HG03439 (cell line): ENCODE data around the gene KRT79.
"Not testable (repeated sequence)": the region's sequence is repeated elsewhere in the genome, so short reads cannot be mapped to it uniquely, and the experiment has no call there.

Experiments used
- ATAC-seq: cut with Tn5 transposase; IDR thresholded peaks from one replicate; pipeline ENCODE4 v1.9.1; 2021; ENCODE audit warnings: mild to moderate bottlenecking, moderate library complexity; ENCODE audit not compliant: unreplicated experiment

KRT79 gene

GRCh38 chr12:52833922-52834726 is at the start of gene KRT79:
TSS of gene KRT79 (minus strand) at chr12:52834311. CDS start at chr12:52834260, 51 bp downstream.
- ATAC-seq, result no peak

- ATAC-seq, result not testable (repeated sequence)
Measured at GRCh38 chr12:52880499-52880898, 46.4 kb upstream of the KRT79 start.

- ATAC-seq, result no peak
Measured at GRCh38 chr12:52879394-52880351, 45.6 kb upstream of the KRT79 start.

GRCh38 chr12:52878507-52879393 is 44.6 kb upstream of the KRT79 start:
- no peak for ATAC-seq

DNA sequence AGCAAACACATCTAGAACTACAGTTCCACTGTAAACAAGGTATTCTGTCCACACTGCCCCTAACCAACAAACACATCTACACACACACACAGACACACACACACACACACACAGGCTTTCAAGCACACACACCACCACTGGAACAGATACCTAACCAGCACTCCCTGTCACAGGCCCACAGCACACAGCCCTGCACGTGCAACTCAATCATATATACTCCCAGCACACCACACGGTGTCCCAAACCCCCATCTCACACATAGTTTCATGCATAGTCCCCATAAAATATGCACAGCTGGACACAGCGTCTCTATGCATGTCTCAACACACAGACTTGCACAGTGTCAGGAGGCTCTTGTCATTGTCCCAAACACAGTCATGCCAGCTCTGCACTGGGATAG is 43.1 kb upstream of the KRT79 start:
- ATAC-seq, result no peak

DNA sequence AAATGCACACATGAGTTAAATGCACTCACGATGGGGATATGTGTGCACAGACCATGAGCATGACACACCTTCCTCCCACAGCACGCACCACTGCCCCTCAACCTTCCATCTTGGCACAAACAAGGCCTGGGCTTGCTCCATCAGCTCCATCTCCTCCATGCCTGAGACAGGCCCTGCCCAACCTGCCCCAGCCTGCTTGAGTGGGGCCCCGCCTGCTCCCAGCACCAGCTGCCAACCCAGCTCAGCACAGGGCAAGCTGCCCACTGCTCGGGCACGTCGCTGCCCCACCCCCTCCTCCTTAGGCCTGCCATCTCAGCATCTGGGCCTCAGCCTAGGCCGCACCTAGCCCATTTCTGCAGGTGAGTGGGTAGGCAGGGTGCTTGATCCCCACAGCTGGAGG is 42.3 kb upstream of the KRT79 start:
- ATAC-seq, result no peak

DNA sequence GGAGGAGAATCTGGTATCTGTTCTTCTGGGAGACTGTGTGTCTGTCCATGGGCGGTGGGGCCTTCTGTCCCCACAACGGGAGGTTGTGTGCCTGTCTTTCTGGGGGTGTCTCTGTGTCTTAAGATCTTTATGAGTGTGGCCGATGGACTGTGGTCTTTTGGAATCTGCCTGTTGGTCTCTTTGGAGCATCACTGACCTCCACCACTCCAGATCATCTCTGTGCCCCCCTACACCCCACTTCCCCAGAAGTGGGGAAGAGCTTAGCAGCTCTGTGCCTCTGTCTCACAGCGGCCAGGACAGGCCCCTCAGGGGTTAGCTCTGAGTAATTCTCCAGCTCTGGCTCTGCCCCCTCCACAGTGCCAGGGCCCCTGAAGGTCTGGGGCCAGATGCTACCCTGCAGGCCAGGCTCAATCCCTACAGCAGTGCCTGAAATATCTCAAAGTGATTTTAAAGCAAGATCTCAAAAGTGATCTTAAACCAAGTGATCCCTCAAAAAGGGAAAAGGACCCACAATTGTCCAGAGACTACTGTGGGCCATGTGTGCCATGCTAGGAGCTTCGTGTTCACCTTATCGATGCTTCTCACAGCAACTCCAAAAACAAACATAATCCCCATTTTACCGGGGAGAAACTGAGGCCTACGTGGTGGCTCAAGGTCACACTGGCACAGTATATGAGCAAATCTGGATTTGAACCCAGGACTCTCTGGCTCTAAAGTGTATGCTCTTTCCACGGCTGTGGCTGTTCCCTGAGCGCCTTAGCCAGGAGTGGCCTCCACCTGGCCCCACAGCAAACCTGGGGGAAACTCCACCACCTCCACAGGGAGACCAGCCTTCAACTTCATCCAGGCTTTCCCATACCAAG is 40.7 kb upstream of the KRT79 start:
- ATAC-seq, result no peak

- ATAC-seq, result no peak
Measured at GRCh38 chr12:52873832-52874572, 39.9 kb upstream of the KRT79 start.

DNA sequence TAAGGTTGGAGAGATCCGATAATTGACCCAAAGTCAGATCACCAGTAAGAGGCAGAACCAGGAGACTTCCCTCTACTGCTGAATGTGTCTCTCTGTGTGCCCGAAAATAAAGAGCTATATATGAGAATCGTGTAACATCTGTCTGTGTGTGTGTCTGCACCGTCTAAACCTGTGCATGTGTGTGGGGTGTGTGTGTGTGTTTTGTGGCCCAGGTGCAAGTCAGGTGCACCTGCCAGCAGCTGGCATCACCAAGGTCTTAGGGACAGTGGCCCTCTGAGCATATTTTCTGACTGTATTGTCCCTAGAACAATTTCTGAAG is 39.4 kb upstream of the KRT79 start:
- no peak for ATAC-seq

DNA sequence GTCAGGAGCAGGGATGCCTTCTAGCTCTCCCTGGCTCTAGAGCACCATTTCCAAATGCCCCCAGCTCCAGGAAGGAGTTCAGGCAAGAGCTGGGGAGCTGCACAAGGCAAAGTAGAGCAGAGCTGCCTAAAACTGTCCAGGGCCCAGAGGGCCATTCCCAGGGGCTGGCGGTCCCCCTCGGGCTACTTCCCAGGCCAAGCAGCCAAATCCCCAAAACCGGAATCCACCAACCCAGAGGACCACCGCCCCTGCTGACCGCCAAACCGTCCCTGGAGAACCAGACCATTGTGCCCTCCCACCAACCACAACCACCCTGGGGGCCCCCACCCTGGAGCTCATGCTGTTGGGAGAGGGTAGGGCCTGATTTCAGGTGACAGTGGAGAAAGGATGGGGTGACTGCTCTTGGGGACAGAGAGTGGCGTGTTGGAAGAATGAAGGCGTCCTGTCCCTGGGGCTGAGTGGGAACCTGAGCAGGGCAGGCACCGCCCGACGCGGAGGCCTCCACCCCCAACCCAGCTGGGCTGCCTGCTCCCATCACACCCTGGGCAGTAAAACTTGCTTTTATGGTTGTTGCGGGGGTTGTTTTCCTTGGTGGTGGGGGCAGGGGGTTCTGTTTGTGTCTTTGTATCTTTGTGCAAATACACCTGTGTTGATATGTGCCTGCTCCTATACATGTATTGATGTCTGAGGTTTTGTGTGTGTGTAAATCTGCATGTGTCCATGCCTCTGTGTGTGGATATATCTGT is 38.7 kb upstream of the KRT79 start:
- no peak for ATAC-seq

DNA sequence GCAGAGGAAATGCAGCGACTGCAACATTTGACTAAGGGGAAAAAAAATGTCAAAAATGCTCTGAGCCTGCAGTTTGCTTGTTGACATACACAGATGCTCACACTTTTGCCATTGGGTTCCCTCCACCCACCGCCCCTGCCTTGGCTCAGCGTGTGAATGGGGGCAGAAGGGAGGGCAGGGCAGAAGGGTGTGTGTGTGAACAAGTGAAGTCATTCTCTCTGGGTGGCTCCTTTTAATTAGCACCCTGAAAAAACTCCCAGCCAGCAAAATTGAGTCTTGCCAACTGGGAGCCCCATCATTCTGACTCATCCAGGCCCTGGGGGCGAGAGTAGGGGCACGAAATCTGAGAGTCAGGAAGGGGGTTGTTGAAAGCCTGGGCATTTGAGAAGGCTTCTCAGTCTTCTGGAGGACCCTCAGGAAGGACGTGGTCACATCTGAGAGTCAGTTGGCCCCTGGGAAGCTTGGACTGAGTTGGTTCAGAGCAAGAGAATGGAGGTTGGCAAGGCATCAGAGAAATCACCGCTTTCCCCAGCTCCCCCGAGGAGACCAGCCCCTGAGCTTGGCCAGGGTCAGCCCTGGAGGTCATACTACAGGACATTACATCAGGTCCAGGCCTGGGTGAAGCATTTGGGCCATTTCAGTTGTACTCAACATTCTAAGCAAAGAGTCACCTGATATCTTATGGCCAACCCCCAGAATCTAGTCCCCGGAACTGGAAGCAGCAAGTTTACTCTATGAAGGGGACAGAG is 37.4 kb upstream of the KRT79 start:
- no peak for ATAC-seq

GRCh38 chr12:52870361-52871290 is 36.5 kb upstream of the KRT79 start:
- ATAC-seq, result peak; percentile 53

GRCh38 chr12:52867642-52868041 is 33.5 kb upstream of the KRT79 start:
- ATAC-seq, result no peak

GRCh38 chr12:52867152-52867551 is 33.0 kb upstream of the KRT79 start:
- no peak for ATAC-seq

DNA sequence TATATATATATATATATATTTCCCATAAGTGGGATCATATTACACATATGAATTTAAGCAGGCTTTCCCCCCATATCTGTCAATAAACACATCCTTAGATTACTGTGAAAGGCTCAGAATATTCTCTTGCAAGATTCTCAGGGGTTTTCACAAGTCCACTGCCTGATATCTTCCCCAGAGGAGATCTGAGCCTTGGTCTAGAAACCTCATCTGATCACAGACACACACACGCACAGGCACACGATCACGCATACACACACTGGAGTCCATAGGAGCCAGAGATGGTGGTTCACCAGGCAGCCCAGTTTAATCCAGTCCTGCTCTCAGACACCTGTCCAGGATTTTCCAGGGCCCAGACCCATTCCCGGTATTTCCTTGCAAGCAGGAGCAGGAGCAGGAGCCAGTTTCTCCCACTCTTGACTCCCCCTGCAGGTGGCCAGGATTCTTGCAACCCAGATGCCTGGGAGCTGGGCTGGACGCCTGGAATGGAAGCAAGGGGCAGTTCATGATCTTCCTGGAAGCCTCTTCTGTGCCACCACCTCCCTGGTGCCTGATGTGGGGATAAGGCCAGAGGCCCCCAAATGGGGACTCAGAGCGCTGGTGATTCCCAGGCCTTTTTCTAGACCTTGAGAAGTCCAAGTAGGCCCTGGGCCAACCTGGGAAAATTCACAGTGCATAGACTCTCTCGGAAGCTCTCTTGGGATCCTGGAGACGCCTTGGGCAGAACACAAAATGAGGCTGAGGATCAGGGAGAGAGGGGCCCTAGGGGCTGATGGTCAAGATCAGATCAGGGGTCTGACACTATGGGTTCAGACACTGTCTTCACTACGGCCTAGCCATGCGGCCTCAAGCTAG is 31.2 kb upstream of the KRT79 start:
- ATAC-seq, result no peak

- no peak for ATAC-seq
Measured at GRCh38 chr12:52862023-52862422, 27.9 kb upstream of the KRT79 start.
